Measurements from ENCODE around the gene CLMN. TPM values are rescaled to one million over a fixed set of nuclear protein-coding genes. Genes with fewer than 3 reads are reported as not detected.

CLMN gene
- total and polyA plus RNA-seq, 8 donors = 17.4 to 78.1 (median 59.8) TPM

- Histone ChIP-seq H3K4me1 (peaks cover 12 to 37% (median 32%) of the 10 kb centered on the region in 3 donors), H3K27ac (peak overlapping the region in 2 of 4 donors; percentile 20 to 51), H3K9me3 (no peaks in the 10 kb centered on the region), H3K27me3 (no peaks in the 10 kb centered on the region), H3K4me3 (no peak overlapping the region), H3K36me3 (peaks cover 0 to 8% (median 0%) of the 10 kb centered on the region in 3 donors)
- no peak for DNase-seq
- ATAC-seq = peak in 1 of 4 donors; percentile 20
- TF ChIP-seq, protein P1, sequence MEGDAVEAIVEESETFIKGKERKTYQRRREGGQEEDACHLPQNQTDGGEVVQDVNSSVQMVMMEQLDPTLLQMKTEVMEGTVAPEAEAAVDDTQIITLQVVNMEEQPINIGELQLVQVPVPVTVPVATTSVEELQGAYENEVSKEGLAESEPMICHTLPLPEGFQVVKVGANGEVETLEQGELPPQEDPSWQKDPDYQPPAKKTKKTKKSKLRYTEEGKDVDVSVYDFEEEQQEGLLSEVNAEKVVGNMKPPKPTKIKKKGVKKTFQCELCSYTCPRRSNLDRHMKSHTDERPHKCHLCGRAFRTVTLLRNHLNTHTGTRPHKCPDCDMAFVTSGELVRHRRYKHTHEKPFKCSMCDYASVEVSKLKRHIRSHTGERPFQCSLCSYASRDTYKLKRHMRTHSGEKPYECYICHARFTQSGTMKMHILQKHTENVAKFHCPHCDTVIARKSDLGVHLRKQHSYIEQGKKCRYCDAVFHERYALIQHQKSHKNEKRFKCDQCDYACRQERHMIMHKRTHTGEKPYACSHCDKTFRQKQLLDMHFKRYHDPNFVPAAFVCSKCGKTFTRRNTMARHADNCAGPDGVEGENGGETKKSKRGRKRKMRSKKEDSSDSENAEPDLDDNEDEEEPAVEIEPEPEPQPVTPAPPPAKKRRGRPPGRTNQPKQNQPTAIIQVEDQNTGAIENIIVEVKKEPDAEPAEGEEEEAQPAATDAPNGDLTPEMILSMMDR (IDR thresholded peaks at IDR 0.05) = no peak
- intact Hi-C loops (cut with DNase I) = no loop called here
- 61% methylated on average over 3 of the region's 3 CpGs for WGBS, 2 donors
- no peak for FAIRE-seq
Observed at GRCh38 chr14:95222870-95223398, 96.8 kb downstream of the CLMN start.

DNA sequence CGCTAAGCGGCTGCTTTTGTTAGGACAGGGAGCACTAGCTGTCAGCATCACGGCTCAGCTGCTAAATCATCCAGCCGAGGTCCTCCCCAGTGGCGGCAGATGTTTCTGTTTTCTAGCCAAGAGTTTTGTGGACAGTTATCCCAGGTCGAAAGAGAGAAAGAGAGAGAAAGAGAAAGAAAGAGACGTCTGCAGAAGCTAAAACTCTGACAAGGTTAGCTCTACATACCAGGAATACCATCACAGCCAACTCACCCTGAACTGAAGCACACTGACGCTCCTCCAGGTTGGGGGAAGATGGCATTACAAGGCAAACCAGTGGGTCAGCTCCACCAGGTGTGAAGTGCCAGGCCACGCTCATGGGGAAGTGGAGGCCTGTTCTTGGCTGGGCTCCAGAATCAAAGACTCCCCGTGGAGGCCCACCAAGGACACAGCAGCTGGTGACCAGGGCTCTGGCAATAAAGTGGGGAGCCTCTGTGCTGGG lies 97.5 kb downstream of the CLMN start:
- peak overlapping the region in 3 of 4 donors; percentile 2 to 51 (median 24) for H3K27ac ChIP-seq

DNA sequence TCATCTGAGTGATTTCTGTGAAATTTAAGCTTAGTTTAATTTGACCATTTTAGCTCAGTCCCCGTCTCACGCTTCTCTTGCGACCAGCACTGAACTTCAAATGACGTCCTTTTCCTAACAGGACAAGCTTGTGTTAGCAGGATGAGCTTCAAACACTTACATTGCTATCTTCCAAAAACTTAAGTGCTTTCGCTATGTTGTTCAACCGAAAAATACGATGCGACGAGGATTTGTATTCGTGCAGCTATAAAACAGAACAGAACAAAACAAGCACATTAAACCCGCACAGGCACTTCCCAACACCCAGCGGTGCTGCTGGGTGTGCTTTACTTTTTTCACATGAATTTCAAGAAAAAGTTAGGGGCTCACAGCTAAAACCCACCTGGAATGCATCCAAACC lies 98.2 kb downstream of the CLMN start:
- H3K36me3 ChIP-seq = peaks cover 0 to 8% (median 0%) of the 10 kb centered on the region in 3 donors
- H3K4me1 ChIP-seq = peaks cover 9 to 28% (median 18%) of the 10 kb centered on the region in 3 donors
- FAIRE-seq (no peak), ATAC-seq (no peak), DNase-seq (no peak)
- H3K27me3 ChIP-seq = no peaks in the 10 kb centered on the region
- intact Hi-C loops (cut with DNase I) = no loop called here
- no peak overlapping the region for H3K4me3 ChIP-seq
- H3K27ac ChIP-seq = peak overlapping the region in 2 of 4 donors; percentile 50 to 51
- WGBS, 2 donors = 94% methylated on average over 12 of the region's 12 CpGs
- TF ChIP-seq, protein P1 (IDR thresholded peaks at IDR 0.05) = no peak
- no peaks in the 10 kb centered on the region for H3K9me3 ChIP-seq

More for the DNA sequence above, 97.5 kb downstream of the CLMN start:
- Histone ChIP-seq H3K4me1 (peaks cover 12 to 34% (median 25%) of the 10 kb centered on the region in 3 donors), H3K4me3 (no peak overlapping the region), H3K9me3 (no peaks in the 10 kb centered on the region), H3K27me3 (no peaks in the 10 kb centered on the region), H3K36me3 (peaks cover 0 to 8% (median 0%) of the 10 kb centered on the region in 3 donors)
- peak in 1 of 6 donors; percentile 33 for DNase-seq
- intact Hi-C loops (cut with DNase I) = no loop called here
- TF ChIP-seq, protein P1 (IDR thresholded peaks at IDR 0.05) = no peak
- 67 to 70% methylated on average over 10 of the region's 10 CpGs for WGBS, 2 donors
- ATAC-seq = peak in 1 of 4 donors; percentile 2
- no peak for FAIRE-seq

DNA sequence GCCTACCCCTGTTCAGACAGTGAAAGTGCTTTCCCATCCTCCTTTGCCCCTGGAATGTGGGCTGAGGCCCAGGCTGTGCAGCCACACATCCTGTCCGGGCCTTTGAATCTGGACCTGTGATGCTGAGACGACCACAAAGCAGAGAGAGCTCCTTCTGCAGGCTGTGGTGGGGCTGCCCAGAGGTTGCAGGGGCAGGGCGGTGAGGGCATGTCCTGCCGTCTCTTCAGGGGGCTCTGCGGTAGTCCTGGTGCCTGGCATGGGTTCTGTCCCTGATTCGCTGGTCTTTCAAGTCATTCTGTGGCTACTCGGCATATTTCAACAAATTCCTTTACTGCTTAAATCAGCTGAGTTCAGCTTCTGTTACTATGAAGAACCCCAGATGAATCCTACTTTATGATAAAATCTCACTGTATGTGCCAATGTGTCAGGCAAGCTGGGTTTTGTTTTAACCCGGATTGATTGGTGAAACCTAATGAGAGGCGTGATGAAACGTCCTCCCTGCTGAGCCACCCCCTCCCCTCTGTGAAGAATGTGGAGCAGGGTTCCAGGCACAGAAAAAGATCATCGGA lies 99.0 kb downstream of the CLMN start:
- DNase-seq (peak in 1 of 6 donors; percentile 38), FAIRE-seq (no peak), ATAC-seq (peak; percentile 17 to 51 (median 28))
- TF ChIP-seq, protein P1 (IDR thresholded peaks at IDR 0.05) = no peak
- peaks cover under 1 to 20% (median 14%) of the 10 kb centered on the region in 3 donors for H3K4me1 ChIP-seq
- no peaks in the 10 kb centered on the region for H3K27me3 ChIP-seq
- WGBS, 2 donors = 62 to 67% methylated on average over 11 of the region's 11 CpGs
- intact Hi-C loops (cut with DNase I) = no loop called here
- H3K36me3 ChIP-seq = peaks cover 0 to 8% (median 0%) of the 10 kb centered on the region in 3 donors
- no peak overlapping the region for H3K4me3 ChIP-seq
- no peaks in the 10 kb centered on the region for H3K9me3 ChIP-seq
- H3K27ac ChIP-seq = peak overlapping the region in 2 of 4 donors; percentile 50 to 51
